CD4-positive, alpha-beta T cell (primary cell): ENCODE data around the gene DAP. TPM values are rescaled to one million over a fixed set of nuclear protein-coding genes. Genes with fewer than 3 reads are reported as not detected.

Source experiments
- ATAC-seq: fragments of 200-7000 bp; cut with Tn5 transposase; one replicate; pipeline ENCODE4 v1.10.0; 2022; ENCODE audit warnings: mild to moderate bottlenecking; ENCODE audit not compliant: poor library complexity
- CTCF ChIA-PET: fragments of 350-600 bp; sonication (Branson Sonifier 250); formaldehyde crosslinking; loops from one replicate; lab custom pipeline; 2021; ENCODE audit warnings: antibody characterized with exemption, inconsistent platforms; lab: Charles Lee
- POLR2A ChIA-PET: fragments of 350-600 bp; sonication (Branson Sonifier 250); formaldehyde crosslinking; loops from one replicate; lab custom pipeline; 2021; ENCODE audit warnings: antibody characterized with exemption, inconsistent platforms; lab: Charles Lee
- DNase-seq, 14 experiments: peaks; one replicate each; pipeline ENCODE4 v3.0.0-alpha.2; 2013 to 2020; ENCODE audit warnings: mixed read lengths in 2 of 14
- H3K27ac ChIP-seq, 2 donors: one replicate each; pipeline versions ENCODE4 v1.5.1 to v1.7.0; 2013; ENCODE audit warnings: low read length in 2 of 2, low read depth in 1 of 2, mild to moderate bottlenecking in 1 of 2
- H3K27me3 ChIP-seq, 2 experiments: 1 replicate in 1 of 2; 2 replicates in 1 of 2; pipeline versions ENCODE4 v1.6.1 to v1.7.0; 2013; ENCODE audit warnings: low read length in 2 of 2, control low read depth in 1 of 2, mild to moderate bottlenecking in 1 of 2, moderate library complexity in 1 of 2; ENCODE audit not compliant: insufficient read depth in 2 of 2, control insufficient read depth in 1 of 2
- H3K36me3 ChIP-seq: one replicate; pipeline ENCODE4 v1.6.1; 2013; ENCODE audit warnings: low read length, control low read depth; ENCODE audit not compliant: insufficient read depth
- H3K4me1 ChIP-seq: one replicate; pipeline ENCODE4 v1.6.1; 2013; ENCODE audit warnings: low read length, control low read depth; ENCODE audit not compliant: insufficient read depth
- H3K4me3 ChIP-seq: one replicate; pipeline ENCODE4 v1.5.1; 2013; ENCODE audit warnings: mild to moderate bottlenecking, low read length, moderate library complexity
- H3K9me3 ChIP-seq, 2 experiments: 1 replicate in 1 of 2; 2 replicates in 1 of 2; pipeline versions ENCODE4 v1.6.1 to v1.7.0; 2013; ENCODE audit warnings: low read length in 2 of 2, mild to moderate bottlenecking in 2 of 2, control low read depth in 1 of 2, moderate library complexity in 1 of 2; ENCODE audit not compliant: control insufficient read depth in 1 of 2, insufficient read depth in 1 of 2
- H3K27ac Mint-ChIP-seq: one replicate; pipeline ENCODE4 v1.8.0; 2020; ENCODE audit warnings: mixed read lengths
- H3K27me3 Mint-ChIP-seq: one replicate; pipeline ENCODE4 v1.8.0; 2021; ENCODE audit warnings: mixed read lengths
- H3K36me3 Mint-ChIP-seq: one replicate; pipeline ENCODE4 v1.8.0; 2021; ENCODE audit warnings: low read depth, mixed read lengths
- H3K4me1 Mint-ChIP-seq: one replicate; pipeline ENCODE4 v1.8.0; 2021; ENCODE audit warnings: low read depth, mixed read lengths
- H3K4me3 Mint-ChIP-seq: one replicate; pipeline ENCODE4 v1.8.0; 2020; ENCODE audit warnings: mild to moderate bottlenecking, mixed read lengths
- H3K9me3 Mint-ChIP-seq: one replicate; pipeline ENCODE4 v1.8.0; 2020; ENCODE audit warnings: mixed read lengths
- CTCF ChIP-seq: fragments of 200-600 bp; IDR thresholded peaks from one replicate; pipeline ENCODE4 v1.8.0; 2022; ENCODE audit warnings: antibody characterized with exemption, mild to moderate bottlenecking
- intact Hi-C, 2 experiments: fragments of 100-400 bp; cut with DNase I in 1 of 2; cut with micrococcal nuclease in 1 of 2; formaldehyde crosslinking; loops; one replicate each; pipeline versions ENCODE4 v1.15.1 to v1.9.0; 2023 to 2025; cut with DNase I, micrococcal nuclease
- total RNA-seq, 174 experiments: library from RNA in 2 of 174; stranded (reverse) in 2 of 174; gene quantifications; one replicate each; pipeline ENCODE4 v1.2.3 and lab custom pipeline; 2021 to 2026

DAP gene
- total RNA-seq, 2 experiments from 2014 or later, result 33.6 to 35.2 TPM

GRCh38 chr5:10726179-10726912 lies 34.7 kb downstream of the DAP start:
- CTCF ChIA-PET, result no interaction called here
- H3K4me1 Mint-ChIP-seq, result peaks cover 11% of the 10 kb centered on the region

GRCh38 chr5:10725636-10726035 lies 35.4 kb downstream of the DAP start:
- no peak for ATAC-seq
- Mint-ChIP-seq H3K27ac (no peak overlapping the region), H3K36me3 (peaks cover 56% of the 10 kb centered on the region), H3K9me3 (no peaks in the 10 kb centered on the region), H3K4me3 (no peak overlapping the region), H3K4me1 (peaks cover 11% of the 10 kb centered on the region), H3K27me3 (no peaks in the 10 kb centered on the region)
- Histone ChIP-seq H3K36me3 (no peaks in the 10 kb centered on the region), H3K27me3 (no peaks in the 10 kb centered on the region), H3K4me1 (no peaks in the 10 kb centered on the region), H3K9me3 (no peaks in the 10 kb centered on the region), H3K27ac (no peak overlapping the region), H3K4me3 (no peak overlapping the region)
- POLR2A ChIA-PET, result no interaction called here
- no peak for TF ChIP-seq CTCF
- intact Hi-C loops, result no loop called here
- DNase-seq, result no peak
- CTCF ChIA-PET, result no interaction called here

More at GRCh38 chr5:10726179-10726912, 34.7 kb downstream of the DAP start:
- POLR2A ChIA-PET, result no interaction called here
- Histone ChIP-seq H3K4me3 (no peak overlapping the region), H3K27me3 (no peaks in the 10 kb centered on the region), H3K27ac (no peak overlapping the region), H3K36me3 (no peaks in the 10 kb centered on the region), H3K9me3 (no peaks in the 10 kb centered on the region), H3K4me1 (no peaks in the 10 kb centered on the region)
- no peak for DNase-seq
- peaks cover 50% of the 10 kb centered on the region for H3K36me3 Mint-ChIP-seq
- no peak overlapping the region for H3K27ac Mint-ChIP-seq
- intact Hi-C loops, result no loop called here
- H3K4me3 Mint-ChIP-seq, result no peak overlapping the region
- no peak for TF ChIP-seq CTCF
- H3K27me3 Mint-ChIP-seq, result no peaks in the 10 kb centered on the region
- ATAC-seq, result no peak
- H3K9me3 Mint-ChIP-seq, result no peaks in the 10 kb centered on the region

DNA sequence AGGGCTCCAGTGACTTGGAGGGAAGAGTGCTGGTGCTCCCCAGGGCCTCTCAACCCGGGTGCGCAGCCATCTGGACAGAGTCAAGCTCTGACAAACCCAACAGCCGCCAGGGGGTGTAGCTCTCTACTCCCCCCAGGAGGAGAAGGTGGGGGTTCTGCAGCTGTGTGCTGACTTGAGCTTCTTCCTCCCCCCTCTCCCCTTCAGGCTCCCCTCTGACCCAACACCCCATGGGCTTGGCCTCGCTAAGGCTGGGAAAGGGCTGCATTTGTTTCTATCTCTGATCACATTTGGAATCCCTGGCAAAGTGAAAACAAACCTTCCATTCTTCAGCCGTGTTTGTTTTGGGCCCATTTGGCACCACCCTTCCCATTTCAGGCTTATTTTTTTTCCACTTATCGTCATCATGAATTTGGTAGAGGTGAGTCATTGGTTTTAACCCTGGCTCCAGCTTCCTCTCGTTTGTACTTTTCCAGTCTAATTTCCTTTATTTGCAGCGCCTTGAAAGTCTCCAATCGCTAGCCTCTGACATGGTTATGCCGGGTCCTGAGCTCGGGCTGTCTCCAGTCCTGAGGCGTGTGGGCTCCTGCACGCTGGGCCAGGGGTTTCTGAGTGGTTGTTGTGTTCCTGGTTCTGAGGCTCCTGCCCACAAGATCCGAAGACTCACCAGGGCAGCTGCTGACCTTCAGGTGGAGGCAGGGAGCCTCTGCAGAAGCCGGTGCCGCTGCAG lies 36.1 kb downstream of the DAP start:
- Mint-ChIP-seq H3K9me3 (no peaks in the 10 kb centered on the region), H3K36me3 (peaks cover 58% of the 10 kb centered on the region), H3K4me1 (peaks cover 11% of the 10 kb centered on the region), H3K4me3 (no peak overlapping the region), H3K27ac (no peak overlapping the region), H3K27me3 (no peaks in the 10 kb centered on the region)
- intact Hi-C loops, result no loop called here
- Histone ChIP-seq H3K4me1 (no peaks in the 10 kb centered on the region), H3K9me3 (no peaks in the 10 kb centered on the region), H3K27me3 (no peaks in the 10 kb centered on the region), H3K27ac (no peak overlapping the region), H3K4me3 (no peak overlapping the region), H3K36me3 (no peaks in the 10 kb centered on the region)
- TF ChIP-seq CTCF, result no peak
- CTCF ChIA-PET, result no interaction called here
- DNase-seq (no peak), ATAC-seq (no peak)
- POLR2A ChIA-PET, result no interaction called here
